GM21825 (cell line): ENCODE measurements around the gene SLITRK1.

Experiments
- ATAC-seq: cut with Tn5 transposase; IDR thresholded peaks from one replicate; pipeline ENCODE4 v1.9.1; 2021; ENCODE audit warnings: mild to moderate bottlenecking, moderate library complexity; ENCODE audit not compliant: unreplicated experiment

SLITRK1 gene

GRCh38 chr13:83876546-83876945 lies 5.7 kb downstream of the SLITRK1 start:
- peak; percentile 80 for ATAC-seq

DNA sequence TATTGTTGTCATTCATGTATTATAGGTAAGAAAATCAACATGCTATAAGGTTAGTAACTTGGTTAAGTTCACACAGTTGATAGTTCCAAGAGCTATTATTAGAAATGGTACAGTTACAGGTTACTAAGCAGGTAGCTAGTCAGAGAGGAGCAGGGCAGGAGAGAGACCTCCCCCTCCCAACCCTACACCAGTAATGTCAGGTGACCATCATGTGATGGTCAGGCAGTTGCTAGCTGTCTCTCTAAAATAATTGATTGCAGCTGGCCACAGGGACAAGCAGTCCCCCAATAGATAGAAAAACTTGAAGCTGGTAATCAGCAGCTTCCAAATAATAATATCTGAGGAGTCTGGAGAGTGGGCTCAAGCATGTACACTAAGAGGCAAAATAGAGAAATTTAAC lies 14.6 kb downstream of the SLITRK1 start:
- no peak for ATAC-seq

- no peak for ATAC-seq
Measured at GRCh38 chr13:83865161-83866137, 16.8 kb downstream of the SLITRK1 start.

DNA sequence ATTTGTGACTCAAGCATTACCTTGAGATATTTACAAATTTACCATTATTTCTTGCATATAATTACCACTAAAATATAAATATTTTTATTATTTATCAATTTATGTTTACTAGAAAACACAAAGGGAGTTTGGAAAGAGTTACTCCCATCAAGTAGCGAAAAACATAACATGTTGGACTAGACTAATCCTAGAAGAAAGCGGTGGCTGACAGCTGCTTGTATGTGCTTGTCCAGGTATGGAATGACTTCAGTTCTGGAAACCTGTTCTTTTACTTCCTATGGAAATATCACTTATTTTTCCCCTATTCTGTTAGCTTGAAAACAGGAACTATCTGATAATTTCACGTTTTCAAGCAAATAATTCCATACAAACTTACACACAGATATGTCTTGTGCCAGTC lies 28.5 kb downstream of the SLITRK1 start:
- ATAC-seq, result no peak

- ATAC-seq, result no peak
Measured at GRCh38 chr13:83845106-83845505, 37.2 kb downstream of the SLITRK1 start.

GRCh38 chr13:83839146-83839545 lies 43.1 kb downstream of the SLITRK1 start:
- no peak for ATAC-seq

DNA sequence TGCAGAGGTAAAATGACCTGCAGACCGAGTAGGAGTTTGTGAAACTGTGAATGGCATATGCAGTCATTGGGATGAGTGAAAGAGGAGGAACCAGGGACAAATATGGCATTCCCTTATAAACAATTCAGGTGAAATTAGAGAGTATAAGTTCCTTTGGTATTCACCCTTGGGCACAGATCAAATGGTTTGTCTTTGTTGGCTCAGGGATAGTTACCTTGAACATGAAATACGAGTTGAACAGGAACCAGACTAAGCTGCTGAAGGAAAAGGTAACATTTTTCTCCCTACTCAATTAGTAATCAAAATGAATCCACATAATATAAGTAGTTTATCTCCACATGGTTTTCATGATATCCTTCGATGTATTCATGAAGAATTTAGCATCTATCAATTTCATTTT lies 50.5 kb downstream of the SLITRK1 start:
- no peak for ATAC-seq

DNA sequence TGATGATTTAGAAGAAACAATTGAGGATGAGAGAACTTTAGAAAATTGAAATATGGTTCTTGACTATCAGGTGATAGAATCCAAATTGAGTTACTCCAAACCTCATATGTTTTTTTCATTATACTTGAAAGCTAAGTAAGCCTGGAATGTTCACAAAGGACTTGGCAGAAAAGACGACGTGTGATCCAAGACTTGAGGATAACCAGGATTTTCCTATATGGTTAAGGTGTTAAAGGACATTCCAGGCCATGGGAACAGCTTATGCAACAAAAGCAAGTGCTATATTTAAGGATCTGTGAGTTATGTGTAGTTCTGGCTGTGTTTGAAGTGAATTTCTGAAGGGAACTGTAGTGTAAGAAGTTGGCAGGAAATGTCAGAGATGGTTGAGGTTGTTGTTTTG lies 52.5 kb downstream of the SLITRK1 start:
- ATAC-seq, result no peak

GRCh38 chr13:83827338-83827737 lies 54.9 kb downstream of the SLITRK1 start:
- ATAC-seq, result no peak
